Measurements from ENCODE around the gene PSRC1. TPM values are rescaled to one million over a fixed set of nuclear protein-coding genes. Genes with fewer than 3 reads are reported as not detected.

PSRC1 gene
- total and polyA plus RNA-seq, 5 donors from 2014 or later: 0.14 to 1.0 (median 0.57) TPM

- no peaks in the 10 kb centered on the region for H3K9me3 Mint-ChIP-seq
- ATAC-seq (ENCODE audit: low read depth in 2 of 2): no peak
- no peak overlapping the region for H3K27ac ChIP-seq (ENCODE audit: insufficient read depth, low read length, poor library complexity, severe bottlenecking)
- H3K36me3 ChIP-seq (ENCODE audit: control insufficient read depth, insufficient read depth, low read length): no peaks in the 10 kb centered on the region
- no peaks in the 10 kb centered on the region for H3K9me3 ChIP-seq (ENCODE audit: control insufficient read depth in 2 of 2, low read length in 2 of 2)
- H3K27me3 Mint-ChIP-seq: peaks cover 20% of the 10 kb centered on the region
- peak overlapping the region in 1 of 3 donors; percentile 67 for H3K27ac Mint-ChIP-seq
- DNase-seq: no peak
- H3K4me3 ChIP-seq (ENCODE audit: low read depth, low read length): no peak overlapping the region
- peaks cover 11% of the 10 kb centered on the region for H3K4me1 ChIP-seq (ENCODE audit: control insufficient read depth, insufficient read depth, low read length, poor library complexity, severe bottlenecking)
- H3K4me3 Mint-ChIP-seq: no peak overlapping the region
- peaks cover 0 to 20% (median 3%) of the 10 kb centered on the region in 4 donors for H3K4me1 Mint-ChIP-seq
- H3K36me3 Mint-ChIP-seq: no peaks in the 10 kb centered on the region
- peaks cover 2% of the 10 kb centered on the region for H3K27me3 ChIP-seq (ENCODE audit: control insufficient read depth, insufficient read depth, low read length)
Measured at GRCh38 chr1:109253803-109254620, 28.9 kb downstream of the PSRC1 start.

- Mint-ChIP-seq H3K27ac (no peak overlapping the region), H3K27me3 (peaks cover 21% of the 10 kb centered on the region), H3K36me3 (no peaks in the 10 kb centered on the region), H3K4me1 (peaks cover 0 to 21% (median 4%) of the 10 kb centered on the region in 4 donors), H3K9me3 (no peaks in the 10 kb centered on the region), H3K4me3 (peak overlapping the region in 1 of 4 donors; percentile 58)
- Histone ChIP-seq H3K4me3 (ENCODE audit: low read depth, low read length) (no peak overlapping the region), H3K36me3 (ENCODE audit: control insufficient read depth, insufficient read depth, low read length) (no peaks in the 10 kb centered on the region), H3K27me3 (ENCODE audit: control insufficient read depth, insufficient read depth, low read length) (peaks cover 2% of the 10 kb centered on the region), H3K27ac (ENCODE audit: insufficient read depth, low read length, poor library complexity, severe bottlenecking) (no peak overlapping the region), H3K9me3 (ENCODE audit: control insufficient read depth in 2 of 2, low read length in 2 of 2) (no peaks in the 10 kb centered on the region), H3K4me1 (ENCODE audit: control insufficient read depth, insufficient read depth, low read length, poor library complexity, severe bottlenecking) (peaks cover 13% of the 10 kb centered on the region)
- no peak for ATAC-seq (ENCODE audit: low read depth in 2 of 2)
- DNase-seq: no peak
Measured at GRCh38 chr1:109252893-109253802, 29.8 kb downstream of the PSRC1 start.

GRCh38 chr1:109252167-109252892 lies 30.6 kb downstream of the PSRC1 start:
- H3K27ac Mint-ChIP-seq: no peak overlapping the region
- peaks cover 21% of the 10 kb centered on the region for H3K27me3 Mint-ChIP-seq
- peaks cover 0 to 21% (median 4%) of the 10 kb centered on the region in 4 donors for H3K4me1 Mint-ChIP-seq
- peaks cover 13% of the 10 kb centered on the region for H3K4me1 ChIP-seq (ENCODE audit: control insufficient read depth, insufficient read depth, low read length, poor library complexity, severe bottlenecking)
- no peaks in the 10 kb centered on the region for H3K9me3 Mint-ChIP-seq
- H3K36me3 ChIP-seq (ENCODE audit: control insufficient read depth, insufficient read depth, low read length): no peaks in the 10 kb centered on the region
- no peak overlapping the region for H3K4me3 ChIP-seq (ENCODE audit: low read depth, low read length)
- H3K4me3 Mint-ChIP-seq: peak overlapping the region in 2 of 4 donors; percentile 15 to 84
- H3K9me3 ChIP-seq (ENCODE audit: control insufficient read depth in 2 of 2, low read length in 2 of 2): no peaks in the 10 kb centered on the region
- no peak for ATAC-seq (ENCODE audit: low read depth in 2 of 2)
- peaks cover 2% of the 10 kb centered on the region for H3K27me3 ChIP-seq (ENCODE audit: control insufficient read depth, insufficient read depth, low read length)
- H3K27ac ChIP-seq (ENCODE audit: insufficient read depth, low read length, poor library complexity, severe bottlenecking): no peak overlapping the region
- no peak for DNase-seq
- no peaks in the 10 kb centered on the region for H3K36me3 Mint-ChIP-seq

- Histone ChIP-seq H3K27me3 (ENCODE audit: control insufficient read depth, insufficient read depth, low read length) (peaks cover 2% of the 10 kb centered on the region), H3K4me3 (ENCODE audit: low read depth, low read length) (no peak overlapping the region), H3K9me3 (ENCODE audit: control insufficient read depth in 2 of 2, low read length in 2 of 2) (no peaks in the 10 kb centered on the region), H3K36me3 (ENCODE audit: control insufficient read depth, insufficient read depth, low read length) (no peaks in the 10 kb centered on the region), H3K27ac (ENCODE audit: insufficient read depth, low read length, poor library complexity, severe bottlenecking) (no peak overlapping the region), H3K4me1 (ENCODE audit: control insufficient read depth, insufficient read depth, low read length, poor library complexity, severe bottlenecking) (peaks cover 13% of the 10 kb centered on the region)
- Mint-ChIP-seq H3K9me3 (no peaks in the 10 kb centered on the region), H3K27ac (no peak overlapping the region), H3K36me3 (no peaks in the 10 kb centered on the region), H3K27me3 (peaks cover 26% of the 10 kb centered on the region), H3K4me1 (peaks cover 0 to 21% (median 4%) of the 10 kb centered on the region in 4 donors), H3K4me3 (peak overlapping the region; percentile 43 to 84 (median 68))
- no peak for DNase-seq
- ATAC-seq (ENCODE audit: low read depth in 2 of 2): no peak
Measured at GRCh38 chr1:109251277-109252166, 31.4 kb downstream of the PSRC1 start.

- Mint-ChIP-seq H3K4me1 (peaks cover 0 to 19% (median 4%) of the 10 kb centered on the region in 4 donors), H3K4me3 (peak overlapping the region; percentile 67 to 84 (median 75)), H3K27ac (no peak overlapping the region), H3K27me3 (peaks cover 26% of the 10 kb centered on the region), H3K36me3 (no peaks in the 10 kb centered on the region), H3K9me3 (no peaks in the 10 kb centered on the region)
- no peak for ATAC-seq (ENCODE audit: low read depth in 2 of 2)
- Histone ChIP-seq H3K9me3 (ENCODE audit: control insufficient read depth in 2 of 2, low read length in 2 of 2) (no peaks in the 10 kb centered on the region), H3K4me3 (ENCODE audit: low read depth, low read length) (no peak overlapping the region), H3K27ac (ENCODE audit: insufficient read depth, low read length, poor library complexity, severe bottlenecking) (no peak overlapping the region), H3K36me3 (ENCODE audit: control insufficient read depth, insufficient read depth, low read length) (no peaks in the 10 kb centered on the region), H3K27me3 (ENCODE audit: control insufficient read depth, insufficient read depth, low read length) (peaks cover 2% of the 10 kb centered on the region), H3K4me1 (ENCODE audit: control insufficient read depth, insufficient read depth, low read length, poor library complexity, severe bottlenecking) (peaks cover 13% of the 10 kb centered on the region)
- no peak for DNase-seq
Measured at GRCh38 chr1:109250454-109251276, 32.3 kb downstream of the PSRC1 start.

GRCh38 chr1:109249654-109250401 lies 33.1 kb downstream of the PSRC1 start:
- DNase-seq: no peak
- Mint-ChIP-seq H3K9me3 (no peaks in the 10 kb centered on the region), H3K4me3 (peak overlapping the region in 3 of 4 donors; percentile 47 to 77 (median 67))

More at GRCh38 chr1:109249654-109250401, 33.1 kb downstream of the PSRC1 start:
- H3K36me3 Mint-ChIP-seq: no peaks in the 10 kb centered on the region
- Histone ChIP-seq H3K4me3 (ENCODE audit: low read depth, low read length) (peak overlapping the region; percentile 13), H3K9me3 (ENCODE audit: control insufficient read depth in 2 of 2, low read length in 2 of 2) (no peaks in the 10 kb centered on the region), H3K36me3 (ENCODE audit: control insufficient read depth, insufficient read depth, low read length) (no peaks in the 10 kb centered on the region), H3K4me1 (ENCODE audit: control insufficient read depth, insufficient read depth, low read length, poor library complexity, severe bottlenecking) (peaks cover 13% of the 10 kb centered on the region), H3K27ac (ENCODE audit: insufficient read depth, low read length, poor library complexity, severe bottlenecking) (no peak overlapping the region), H3K27me3 (ENCODE audit: control insufficient read depth, insufficient read depth, low read length) (peaks cover 2% of the 10 kb centered on the region)
- peak; percentile 14 to 16 for ATAC-seq (ENCODE audit: low read depth in 2 of 2)
- peaks cover 23% of the 10 kb centered on the region for H3K27me3 Mint-ChIP-seq
- H3K27ac Mint-ChIP-seq: peak overlapping the region in 1 of 3 donors; percentile 14
- peaks cover 0 to 17% (median 4%) of the 10 kb centered on the region in 4 donors for H3K4me1 Mint-ChIP-seq
